ENCODE results near the gene RAB5B. TPM values are rescaled to one million over a fixed set of nuclear protein-coding genes. Genes with fewer than 3 reads are reported as not detected.

RAB5B gene
- total and polyA plus RNA-seq, 2 donors (not counting 3 experiments of a cell fraction or from before 2014, with no cell fraction given) = 103 to 105 TPM

DNA sequence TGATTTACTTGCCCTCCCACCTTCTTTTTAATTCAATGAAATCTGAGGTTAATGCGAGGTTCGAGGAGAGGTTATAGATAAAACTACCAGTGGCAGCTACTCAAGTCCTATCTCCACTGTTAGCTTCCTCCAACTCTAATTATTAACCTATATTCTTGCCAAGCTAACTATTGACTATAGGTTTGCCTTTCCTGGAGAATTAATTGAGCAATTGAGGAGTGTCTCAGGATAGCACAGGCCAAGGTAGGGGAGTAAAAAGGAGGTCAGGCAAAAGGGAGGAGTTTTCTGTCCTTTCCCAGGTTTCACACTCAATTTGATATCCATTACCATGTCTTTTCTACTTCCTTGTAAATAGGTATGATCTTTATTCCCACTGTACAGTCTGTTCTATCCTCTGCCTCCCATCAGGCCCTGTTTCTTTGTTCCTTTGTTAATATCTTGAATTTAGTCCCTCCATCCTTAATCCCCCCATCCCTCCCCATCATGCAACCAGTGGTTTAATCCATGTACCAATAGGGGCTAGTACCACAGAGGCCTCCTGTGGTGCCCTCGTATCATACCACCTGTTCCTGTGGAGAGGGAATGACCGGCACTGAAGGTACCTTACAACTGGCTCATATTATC, 19.5 kb downstream of the RAB5B start:
- TSS peak; percentile 14 for BruUV-seq (replicated peaks)
- intact Hi-C loops (cut with micrococcal nuclease) = no loop called here
- H3K9me1 ChIP-seq (replicated peaks; ENCODE audit: control insufficient read depth, extremely low read depth, insufficient read depth, low read length) = no peaks in the 10 kb centered on the region
- H3K9me3 ChIP-seq (replicated peaks; ENCODE audit: control insufficient read depth, insufficient read depth, low read length) = no peaks in the 10 kb centered on the region
- no peaks in the 10 kb centered on the region for H4K20me1 ChIP-seq (replicated peaks; ENCODE audit: control insufficient read depth, extremely low read depth, insufficient read depth, low read length)
- DNase-seq (ENCODE audit: low read depth, low spot score) (no peak), FAIRE-seq (no peak)
- H3K79me2 ChIP-seq (ENCODE audit: control insufficient read depth, insufficient read depth, low read length) = no peaks in the 10 kb centered on the region
- peaks cover 10% of the 10 kb centered on the region for H3K4me1 ChIP-seq (ENCODE audit: control insufficient read depth, extremely low read depth, insufficient read depth, low read length)
- H3K36me3 ChIP-seq (ENCODE audit: control insufficient read depth in 2 of 2, extremely low read depth in 1 of 2, insufficient read depth in 2 of 2, low read length in 2 of 2) = peaks cover 20 to 29% of the 10 kb centered on the region in 2 experiments
- dilution Hi-C loops (cut with MboI; ENCODE audit: extremely low pct_ligation_motif_present, low sequenced_read_pairs) = no loop called here
- TF ChIP-seq MYC (IDR thresholded peaks at IDR 0.05; ENCODE audit: low read depth, low read length) (no peak), POLR2AphosphoS5 (IDR thresholded peaks at IDR 0.05; ENCODE audit: insufficient read depth, low read depth, low read length) (no peak), FOS (IDR thresholded peaks at IDR 0.05; ENCODE audit: borderline replicate concordance, insufficient read depth, low read length) (no peak), EZH2 (IDR thresholded peaks at IDR 0.05; ENCODE audit: borderline replicate concordance, low read depth, low read length, severe bottlenecking) (no peak), GATA2 (IDR thresholded peaks at IDR 0.05; ENCODE audit: insufficient read depth, insufficient read length, low read depth, low read length) (no peak), POLR2A (IDR thresholded peaks at IDR 0.05; ENCODE audit: low read depth, low read length) (no peak), JUN (IDR thresholded peaks at IDR 0.05; ENCODE audit: borderline replicate concordance, insufficient read depth, insufficient read length, low read depth) (no peak)
- TF ChIP-seq, protein P1, sequence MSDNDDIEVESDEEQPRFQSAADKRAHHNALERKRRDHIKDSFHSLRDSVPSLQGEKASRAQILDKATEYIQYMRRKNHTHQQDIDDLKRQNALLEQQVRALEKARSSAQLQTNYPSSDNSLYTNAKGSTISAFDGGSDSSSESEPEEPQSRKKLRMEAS (IDR thresholded peaks at IDR 0.05; ENCODE audit: insufficient read depth, insufficient read length) = no peak
- TF ChIP-seq, protein P2, sequence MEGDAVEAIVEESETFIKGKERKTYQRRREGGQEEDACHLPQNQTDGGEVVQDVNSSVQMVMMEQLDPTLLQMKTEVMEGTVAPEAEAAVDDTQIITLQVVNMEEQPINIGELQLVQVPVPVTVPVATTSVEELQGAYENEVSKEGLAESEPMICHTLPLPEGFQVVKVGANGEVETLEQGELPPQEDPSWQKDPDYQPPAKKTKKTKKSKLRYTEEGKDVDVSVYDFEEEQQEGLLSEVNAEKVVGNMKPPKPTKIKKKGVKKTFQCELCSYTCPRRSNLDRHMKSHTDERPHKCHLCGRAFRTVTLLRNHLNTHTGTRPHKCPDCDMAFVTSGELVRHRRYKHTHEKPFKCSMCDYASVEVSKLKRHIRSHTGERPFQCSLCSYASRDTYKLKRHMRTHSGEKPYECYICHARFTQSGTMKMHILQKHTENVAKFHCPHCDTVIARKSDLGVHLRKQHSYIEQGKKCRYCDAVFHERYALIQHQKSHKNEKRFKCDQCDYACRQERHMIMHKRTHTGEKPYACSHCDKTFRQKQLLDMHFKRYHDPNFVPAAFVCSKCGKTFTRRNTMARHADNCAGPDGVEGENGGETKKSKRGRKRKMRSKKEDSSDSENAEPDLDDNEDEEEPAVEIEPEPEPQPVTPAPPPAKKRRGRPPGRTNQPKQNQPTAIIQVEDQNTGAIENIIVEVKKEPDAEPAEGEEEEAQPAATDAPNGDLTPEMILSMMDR (IDR thresholded peaks at IDR 0.05; ENCODE audit: extremely low read depth in 1 of 2, insufficient read depth in 1 of 2, low read depth in 1 of 2, low read length in 2 of 2) = no peak
- ChIA-PET CTCF (interaction anchor here (1.0 to 7.7 kb wide), 2 partner anchors 21 to 35 kb away, joined by 4 to 295 read pairs; no protein-coding TSS in a partner anchor), POLR2A (no interaction called here)
- H3K27ac ChIP-seq (ENCODE audit: insufficient read depth, low read depth, low read length) = no peak overlapping the region
- H3K4me3 ChIP-seq (replicated peaks in 1 of 3; ENCODE audit: insufficient read depth in 1 of 3, low read depth in 1 of 3, low read length in 3 of 3) = no peak overlapping the region
- no peaks in the 10 kb centered on the region for H3K27me3 ChIP-seq (ENCODE audit: control insufficient read depth in 2 of 2, insufficient read depth in 2 of 2, low read length in 2 of 2)
- H3K4me2 ChIP-seq (ENCODE audit: insufficient read depth, low read length) = no peak overlapping the region
- H2AFZ ChIP-seq (ENCODE audit: low read depth, low read length) = no peak overlapping the region
- H3K9ac ChIP-seq (replicated peaks; ENCODE audit: extremely low read depth, insufficient read depth, low read length) = no peak overlapping the region

Measured in endothelial cell of umbilical vein (primary cell).